LNCAP (cell line): ENCODE results near the gene HJV.

Experiments used
- TF ChIP-seq, protein P1 (sequence below): fragments of 450-650 bp; IDR thresholded peaks from 2 replicates; pipeline ENCODE4 v1.5.1; 2017; ENCODE audit warnings: mild to moderate bottlenecking

The HJV gene

DNA sequence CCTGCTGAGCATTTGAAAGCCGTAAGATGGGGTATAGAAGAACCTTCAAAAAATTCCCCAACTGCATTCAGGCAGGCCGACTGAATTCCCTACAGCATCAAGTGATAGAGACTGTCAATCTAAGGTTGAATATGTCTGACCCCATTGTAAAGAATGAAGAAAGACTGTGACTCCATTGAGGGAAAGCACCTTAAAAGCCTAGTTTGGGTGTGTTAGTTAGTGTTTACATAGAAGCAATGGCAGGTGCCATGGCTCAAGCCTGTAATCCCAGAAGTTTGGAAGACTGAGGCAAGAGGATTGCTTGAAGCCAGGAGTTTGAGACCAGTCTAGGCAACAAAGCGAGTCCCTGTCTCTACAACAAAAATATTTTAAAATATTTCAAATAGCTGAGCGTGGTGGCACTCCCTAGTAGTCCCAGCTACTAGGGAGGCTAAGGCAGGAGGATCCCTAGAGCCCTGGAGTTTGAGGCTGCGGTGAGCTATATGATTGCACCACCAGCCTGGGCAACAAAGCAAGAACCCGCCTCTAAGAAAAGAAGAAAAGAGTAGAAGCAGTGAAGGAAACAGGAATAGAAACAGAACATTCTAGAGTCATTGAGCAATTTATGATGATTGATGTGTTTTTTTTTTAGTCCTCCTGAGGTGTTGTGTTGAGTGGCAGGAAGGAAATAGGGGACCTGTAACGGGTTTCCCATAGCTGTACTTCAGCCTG lies 41.6 kb downstream of the HJV start:
- TF ChIP-seq, protein P1, sequence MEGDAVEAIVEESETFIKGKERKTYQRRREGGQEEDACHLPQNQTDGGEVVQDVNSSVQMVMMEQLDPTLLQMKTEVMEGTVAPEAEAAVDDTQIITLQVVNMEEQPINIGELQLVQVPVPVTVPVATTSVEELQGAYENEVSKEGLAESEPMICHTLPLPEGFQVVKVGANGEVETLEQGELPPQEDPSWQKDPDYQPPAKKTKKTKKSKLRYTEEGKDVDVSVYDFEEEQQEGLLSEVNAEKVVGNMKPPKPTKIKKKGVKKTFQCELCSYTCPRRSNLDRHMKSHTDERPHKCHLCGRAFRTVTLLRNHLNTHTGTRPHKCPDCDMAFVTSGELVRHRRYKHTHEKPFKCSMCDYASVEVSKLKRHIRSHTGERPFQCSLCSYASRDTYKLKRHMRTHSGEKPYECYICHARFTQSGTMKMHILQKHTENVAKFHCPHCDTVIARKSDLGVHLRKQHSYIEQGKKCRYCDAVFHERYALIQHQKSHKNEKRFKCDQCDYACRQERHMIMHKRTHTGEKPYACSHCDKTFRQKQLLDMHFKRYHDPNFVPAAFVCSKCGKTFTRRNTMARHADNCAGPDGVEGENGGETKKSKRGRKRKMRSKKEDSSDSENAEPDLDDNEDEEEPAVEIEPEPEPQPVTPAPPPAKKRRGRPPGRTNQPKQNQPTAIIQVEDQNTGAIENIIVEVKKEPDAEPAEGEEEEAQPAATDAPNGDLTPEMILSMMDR, result no peak

DNA sequence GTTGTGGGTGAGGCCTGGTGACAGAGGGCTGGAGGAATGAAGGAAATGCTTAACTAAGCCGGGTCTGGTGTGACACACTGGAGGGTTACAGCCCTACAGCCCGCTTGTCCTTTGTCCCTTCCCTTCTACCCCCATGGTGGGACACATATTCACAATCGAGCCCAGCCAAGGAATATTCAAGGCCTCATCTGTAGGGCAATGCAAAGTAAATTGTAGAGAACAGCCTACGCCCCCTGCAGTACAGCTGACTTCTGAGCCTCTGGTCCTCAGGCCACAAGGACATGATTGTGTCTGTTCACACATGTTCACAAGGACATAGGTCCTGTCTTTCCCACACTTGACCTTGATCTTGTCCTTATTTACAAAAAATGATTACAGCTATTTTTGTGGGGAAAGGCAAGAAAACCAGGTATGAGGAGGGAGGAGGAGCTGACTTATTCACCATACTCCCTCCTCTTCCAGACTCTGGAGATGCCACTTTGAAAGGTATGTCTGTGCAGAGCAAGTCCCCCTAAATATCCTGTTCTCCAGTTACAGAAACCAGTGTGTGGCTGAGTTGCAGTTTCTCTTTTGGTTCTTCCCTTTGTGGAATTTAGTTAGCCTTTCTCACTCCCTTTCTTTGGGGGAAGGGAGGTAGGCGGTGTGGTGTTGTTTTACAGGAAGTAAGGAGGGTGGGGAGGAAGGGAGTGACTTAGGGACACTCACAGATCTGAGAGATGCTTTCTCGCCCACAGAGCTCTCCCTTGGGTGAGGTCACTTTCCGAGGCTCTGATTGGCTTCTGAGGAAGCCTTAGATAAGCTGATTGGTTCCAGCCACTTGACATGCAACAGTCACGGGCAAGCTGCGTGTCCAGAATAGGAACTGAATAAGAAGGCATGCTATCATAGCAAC lies 42.4 kb downstream of the HJV start:
- TF ChIP-seq, protein P1, result no peak

DNA sequence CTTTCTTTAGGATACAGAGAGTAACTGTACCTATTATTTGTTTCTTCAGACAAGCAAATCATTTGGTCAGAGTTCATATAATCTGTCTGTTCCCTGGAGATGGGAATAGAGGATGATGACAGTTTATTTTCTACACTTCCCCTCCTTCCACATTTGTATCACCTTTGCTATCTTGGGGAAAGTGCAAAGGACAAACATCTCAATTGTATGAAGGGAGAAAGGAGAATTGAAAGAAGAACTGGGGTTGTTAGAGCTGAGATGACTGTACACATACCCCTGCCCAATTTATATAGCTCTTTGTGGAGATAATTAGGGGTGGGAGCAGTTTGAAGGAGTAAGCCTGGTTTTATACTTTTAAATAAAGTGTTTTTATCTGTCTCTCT lies 43.1 kb downstream of the HJV start:
- TF ChIP-seq, protein P1, result no peak

DNA sequence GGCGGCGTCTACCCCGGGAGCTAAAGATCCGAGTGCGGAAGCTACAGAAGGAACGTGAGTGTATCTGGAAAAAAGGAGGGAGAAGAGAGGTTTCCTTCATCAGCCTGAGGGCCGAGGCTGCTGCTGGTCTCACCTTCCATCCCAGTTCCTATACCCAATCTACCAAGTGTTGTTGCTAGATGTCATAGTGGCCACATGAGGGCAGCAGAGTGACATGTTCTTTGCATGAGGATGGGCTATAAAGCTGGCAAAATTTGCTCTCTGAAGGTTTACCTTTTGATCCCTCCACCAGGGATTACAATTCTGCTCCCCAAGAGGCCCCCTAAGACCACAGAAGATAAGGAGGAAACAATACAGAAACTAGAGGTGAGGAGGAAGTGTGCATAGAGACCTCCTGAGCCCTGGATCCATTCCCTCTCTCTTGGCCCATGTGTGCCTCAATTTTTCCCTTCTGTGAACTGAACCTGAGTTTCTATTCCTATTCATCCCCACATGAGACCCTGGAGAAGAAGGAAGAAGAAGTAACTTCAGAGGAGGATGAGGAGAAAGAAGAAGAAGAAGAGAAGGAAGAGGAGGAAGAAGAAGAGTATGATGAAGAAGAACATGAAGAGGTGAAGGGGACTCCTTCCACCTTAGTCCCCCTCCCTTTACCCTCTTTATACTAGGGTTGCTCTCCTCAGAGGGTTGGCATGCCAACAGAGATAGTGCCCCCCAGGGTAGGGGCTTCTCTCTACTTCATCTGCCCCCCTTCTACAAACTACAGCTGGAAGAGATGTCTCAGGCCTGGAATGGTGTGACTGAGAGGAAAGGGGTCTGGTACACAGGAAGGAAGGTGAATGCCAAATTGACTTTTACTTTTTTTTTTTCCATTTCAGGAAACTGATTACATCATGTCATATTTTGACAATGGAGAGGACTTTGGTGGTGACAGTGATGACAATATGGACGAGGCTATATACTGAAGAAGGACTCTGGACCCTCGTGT lies 43.8 kb downstream of the HJV start:
- TF ChIP-seq, protein P1, result peak; percentile 89

DNA sequence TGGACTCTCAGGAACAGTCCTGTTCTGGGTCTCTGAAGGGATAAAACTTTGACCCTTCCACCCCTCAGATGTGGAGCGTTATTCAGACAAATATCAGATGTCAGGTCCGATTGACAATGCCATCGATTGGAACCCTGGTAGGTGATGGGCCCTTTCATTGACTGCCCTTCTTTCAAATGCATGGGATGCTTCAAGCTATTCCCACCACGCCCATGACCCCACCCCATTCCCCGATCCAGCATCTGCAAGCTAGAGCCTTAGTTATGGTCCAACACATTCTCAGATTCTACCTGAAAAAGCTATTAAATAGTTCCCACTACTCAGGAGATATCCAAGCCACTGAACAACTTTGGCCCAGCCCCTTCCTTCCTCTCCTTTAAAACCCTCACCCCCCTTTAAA lies 44.5 kb downstream of the HJV start:
- TF ChIP-seq, protein P1, result no peak

DNA sequence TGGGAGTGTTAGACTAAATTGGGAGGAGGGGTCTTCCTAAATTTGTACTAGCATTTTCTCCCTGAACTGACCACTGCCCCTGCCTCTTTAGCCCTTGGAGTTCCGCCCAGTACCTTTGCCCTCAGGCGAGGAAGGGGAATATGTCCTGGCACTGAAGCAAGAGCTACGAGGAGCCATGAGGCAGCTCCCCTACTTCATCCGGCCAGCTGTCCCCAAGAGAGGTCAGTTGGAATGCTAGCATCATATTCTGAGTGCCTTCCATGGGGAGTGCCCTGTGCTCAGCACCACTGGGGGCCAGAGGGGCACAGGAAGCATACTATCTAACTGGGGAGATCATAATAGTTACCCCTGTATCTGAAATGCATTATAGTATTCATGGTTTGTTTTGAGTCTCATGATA lies 46.3 kb downstream of the HJV start:
- TF ChIP-seq, protein P1, result no peak

DNA sequence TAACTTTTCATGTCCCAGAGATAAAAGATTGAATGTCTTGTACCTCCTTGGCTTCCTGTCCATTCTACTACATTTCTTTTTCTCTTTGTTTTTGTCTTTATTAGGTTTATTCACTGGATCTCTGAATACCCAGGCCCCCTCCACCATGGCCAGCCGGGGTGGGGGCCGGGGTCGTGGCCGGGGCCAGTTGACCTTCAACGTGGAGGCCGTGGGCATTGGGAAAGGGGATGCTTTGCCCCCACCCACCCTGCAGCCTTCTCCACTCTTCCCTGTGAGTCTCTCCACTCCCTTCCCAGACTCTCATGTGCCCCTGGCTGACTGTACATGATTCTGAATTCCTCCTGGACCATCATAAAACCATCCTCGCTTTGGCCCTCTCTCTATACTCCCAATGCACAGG lies 46.8 kb downstream of the HJV start:
- TF ChIP-seq, protein P1, result no peak
